H1 (cell line): ENCODE data around the gene NELL2. TPM values are rescaled to one million over a fixed set of nuclear protein-coding genes. Genes with fewer than 3 reads are reported as not detected.

ENCODE experiments used
- CTCF ChIA-PET: fragments of 300-600 bp; sonication (Branson Sonifier 250); formaldehyde crosslinking; loops from one replicate; lab custom pipeline; 2021; ENCODE audit not compliant: partially characterized antibody; lab: Charles Lee
- POLR2A ChIA-PET: fragments of 300-600 bp; sonication (Branson Sonifier 250); formaldehyde crosslinking; loops from one replicate; lab custom pipeline; 2021; ENCODE audit warnings: inconsistent platforms; ENCODE audit not compliant: partially characterized antibody; lab: Charles Lee
- DNase-seq, 2 experiments: peaks; one replicate each; pipeline versions ENCODE4 v3.0.0 to v3.0.0-alpha.2; 2010 to 2022; ENCODE audit warnings: low spot score in 2 of 2, low read depth in 1 of 2, mixed read lengths in 1 of 2
- FAIRE-seq: peaks from 2 replicates; lab custom pipeline; 2011; peaks lifted over from hg19 to GRCh38; lab: Jason Lieb, UNC
- H2AFZ ChIP-seq: 2 replicates; pipeline ENCODE4 v1.8.1; 2012; ENCODE audit warnings: low read length, inconsistent platforms
- H2AK5ac ChIP-seq: 2 replicates; pipeline ENCODE4 v1.6.1; 2013; ENCODE audit warnings: low read depth, low read length
- H2BK120ac ChIP-seq: replicated peaks from 2 replicates; pipeline ENCODE3; 2013; ENCODE audit warnings: low read depth, low read length, inconsistent platforms
- H2BK12ac ChIP-seq: 2 replicates; pipeline ENCODE4 v1.6.1; 2013; ENCODE audit warnings: low read depth, low read length
- H2BK15ac ChIP-seq: 2 replicates; pipeline ENCODE4 v1.6.1; 2013; ENCODE audit warnings: low read length
- H2BK20ac ChIP-seq: 2 replicates; pipeline ENCODE4 v1.6.1; 2013; ENCODE audit warnings: low read length
- H2BK5ac ChIP-seq: 2 replicates; pipeline ENCODE4 v1.6.1; 2013; ENCODE audit warnings: low read depth, low read length
- H3K14ac ChIP-seq: 2 replicates; pipeline ENCODE4 v1.6.1; 2013; ENCODE audit warnings: inconsistent platforms; ENCODE audit not compliant: insufficient read length
- H3K18ac ChIP-seq: 2 replicates; pipeline ENCODE4 v1.6.1; 2013; ENCODE audit warnings: low read length; ENCODE audit errors: extremely low read depth
- H3K23ac ChIP-seq: 2 replicates; pipeline ENCODE4 v1.6.1; 2013; ENCODE audit warnings: inconsistent platforms; ENCODE audit not compliant: insufficient read length
- H3K23me2 ChIP-seq: 2 replicates; pipeline ENCODE4 v1.6.1; 2013; ENCODE audit warnings: low read depth, low read length
- H3K27ac ChIP-seq: 2 replicates; pipeline ENCODE4 v1.6.1; 2011; ENCODE audit warnings: low read depth, low read length, inconsistent platforms
- H3K27me3 ChIP-seq, 4 experiments: replicated peaks in 1 of 4; 1 replicate in 1 of 4; 2 replicates in 3 of 4; pipeline versions ENCODE4 v1.6.1 to v1.8.1; 2011 to 2013; ENCODE audit warnings: low read length in 3 of 4, mild to moderate bottlenecking in 3 of 4, inconsistent platforms in 2 of 4, mixed read lengths in 2 of 4, moderate library complexity in 1 of 4; ENCODE audit not compliant: control insufficient read depth in 3 of 4, insufficient read depth in 3 of 4; ENCODE audit errors: extremely low read depth in 1 of 4
- H3K36me3 ChIP-seq, 4 experiments: 2 replicates each; pipeline versions ENCODE4 v1.6.1 to v1.8.1; 2011 to 2013; ENCODE audit warnings: mild to moderate bottlenecking in 4 of 4, low read length in 3 of 4, moderate library complexity in 2 of 4, control low read depth in 1 of 4, inconsistent platforms in 1 of 4; ENCODE audit not compliant: insufficient read depth in 4 of 4, control insufficient read depth in 2 of 4
- H3K4ac ChIP-seq: replicated peaks from 2 replicates; pipeline ENCODE3; 2013; ENCODE audit warnings: low read length, low read depth, mixed read lengths, inconsistent platforms; ENCODE audit not compliant: insufficient read length
- H3K4me1 ChIP-seq, 4 experiments: replicated peaks in 1 of 4; 1 replicate in 1 of 4; 2 replicates in 3 of 4; pipeline versions ENCODE4 v1.6.1 to v1.8.1; 2011 to 2013; ENCODE audit warnings: low read length in 3 of 4, inconsistent platforms in 2 of 4, mixed read lengths in 1 of 4; ENCODE audit not compliant: insufficient read depth in 4 of 4, control insufficient read depth in 3 of 4
- H3K4me2 ChIP-seq, 2 experiments: 2 replicates each; pipeline versions ENCODE4 v1.6.1 to v1.8.1; 2011 to 2013; ENCODE audit warnings: low read depth in 2 of 2, low read length in 2 of 2, control low read depth in 1 of 2, inconsistent platforms in 1 of 2, mild to moderate bottlenecking in 1 of 2; ENCODE audit not compliant: insufficient read depth in 1 of 2
- H3K4me3 ChIP-seq, 4 experiments: fragments of 200-600, 300-600 bp in 1 of 4; sonication (generic), shearing (Covaris generic), sonication (Bioruptor Twin) in 1 of 4; 2 replicates each; pipeline versions ENCODE4 v1.5.1 to v1.8.1; 2011 to 2016; ENCODE audit warnings: low read length in 4 of 4, low read depth in 3 of 4, control low read depth in 2 of 4, inconsistent platforms in 2 of 4, mild to moderate bottlenecking in 2 of 4, mixed read lengths in 1 of 4, moderate library complexity in 1 of 4; ENCODE audit not compliant: insufficient read depth in 2 of 4; ENCODE audit errors: extremely low read depth in 1 of 4
- H3K56ac ChIP-seq: replicated peaks from 2 replicates; pipeline ENCODE3; 2013; ENCODE audit warnings: low read depth, mild to moderate bottlenecking, mixed read lengths, low read length, inconsistent platforms; ENCODE audit not compliant: insufficient read length
- H3K79me1 ChIP-seq: 2 replicates; pipeline ENCODE4 v1.6.1; 2013; ENCODE audit warnings: low read depth, low read length, control low read depth
- H3K79me2 ChIP-seq, 2 experiments: 2 replicates each; pipeline versions ENCODE4 v1.6.1 to v1.8.1; 2012 to 2013; ENCODE audit warnings: low read length in 2 of 2, mild to moderate bottlenecking in 2 of 2, inconsistent platforms in 1 of 2; ENCODE audit not compliant: insufficient read depth in 2 of 2, control insufficient read depth in 1 of 2
- H3K9ac ChIP-seq, 4 experiments: replicated peaks in 1 of 4; 1 replicate in 1 of 4; 2 replicates in 3 of 4; pipeline versions ENCODE4 v1.6.1 to v1.8.1; 2011 to 2013; ENCODE audit warnings: low read depth in 3 of 4, low read length in 3 of 4, control low read depth in 2 of 4, mild to moderate bottlenecking in 2 of 4, moderate library complexity in 2 of 4, inconsistent platforms in 1 of 4; ENCODE audit errors: extremely low read depth in 1 of 4
- H3K9me3 ChIP-seq, 2 experiments: 2 replicates each; pipeline versions ENCODE4 v1.6.1 to v1.8.1; 2012 to 2013; ENCODE audit warnings: mild to moderate bottlenecking in 2 of 2, moderate library complexity in 2 of 2, control low read depth in 1 of 2, inconsistent platforms in 1 of 2, low read depth in 1 of 2, low read length in 1 of 2, mixed read lengths in 1 of 2; ENCODE audit not compliant: insufficient read depth in 2 of 2
- H4K20me1 ChIP-seq, 2 experiments: replicated peaks in 1 of 2; 2 replicates each; pipeline versions ENCODE3 to v1.8.1; 2011 to 2013; ENCODE audit warnings: inconsistent platforms in 2 of 2, low read length in 2 of 2, mild to moderate bottlenecking in 1 of 2; ENCODE audit not compliant: insufficient read depth in 2 of 2, control insufficient read depth in 1 of 2
- H4K5ac ChIP-seq: 2 replicates; pipeline ENCODE4 v1.6.1; 2013; ENCODE audit warnings: low read length, low read depth, mixed read lengths, inconsistent platforms; ENCODE audit not compliant: insufficient read length
- H4K8ac ChIP-seq: 2 replicates; pipeline ENCODE4 v1.8.0; 2013; ENCODE audit warnings: mild to moderate bottlenecking, moderate library complexity, low read length, inconsistent platforms; ENCODE audit not compliant: insufficient read depth; ENCODE audit errors: extremely low read depth
- H4K91ac ChIP-seq: replicated peaks from 2 replicates; pipeline ENCODE3; 2013; ENCODE audit warnings: low read length, mixed read lengths, inconsistent platforms; ENCODE audit not compliant: insufficient read length
- BACH1 ChIP-seq: IDR thresholded peaks from 2 replicates; pipeline ENCODE4 v1.6.1; 2012; ENCODE audit warnings: low read length, improper control_type of control experiment
- BRCA1 ChIP-seq: IDR thresholded peaks from 2 replicates; pipeline ENCODE4 v1.6.1; 2012; ENCODE audit warnings: low read depth, low read length, improper control_type of control experiment
- CHD2 ChIP-seq: IDR thresholded peaks from 2 replicates; pipeline ENCODE4 v1.6.1; 2012; ENCODE audit warnings: low read length, improper control_type of control experiment
- EZH2 ChIP-seq: fragments of 200-600 bp; sonication (generic); IDR thresholded peaks from 2 replicates; pipeline ENCODE4 v1.7.1; 2012; ENCODE audit warnings: low read depth, mild to moderate bottlenecking, moderate library complexity, low read length, inconsistent platforms; ENCODE audit not compliant: severe bottlenecking
- FOSL1 ChIP-seq: IDR thresholded peaks from 2 replicates; pipeline ENCODE4 v1.6.1; 2011; ENCODE audit warnings: mild to moderate bottlenecking, low read depth, low read length, moderate library complexity; ENCODE audit not compliant: insufficient read depth
- HDAC2 ChIP-seq, 2 experiments: fragments of 300-600 bp in 1 of 2; sonication (generic) in 1 of 2; IDR thresholded peaks; 2 replicates each; pipeline ENCODE4 v1.6.1; 2011 to 2012; ENCODE audit warnings: low read depth in 2 of 2, low read length in 2 of 2, mild to moderate bottlenecking in 2 of 2, moderate library complexity in 2 of 2, borderline replicate concordance in 1 of 2, inconsistent platforms in 1 of 2
- HDAC6 ChIP-seq: IDR thresholded peaks from one replicate; pipeline ENCODE4 v1.7.1; 2012; ENCODE audit warnings: low read depth, mild to moderate bottlenecking, inconsistent platforms, low read length, moderate library complexity
- MAFK ChIP-seq: IDR thresholded peaks from 2 replicates; pipeline ENCODE4 v1.6.1; 2012; ENCODE audit warnings: low read depth, mild to moderate bottlenecking, improper control_type of control experiment, low read length
- POLR2A ChIP-seq, 2 experiments: IDR thresholded peaks; 1 replicate in 1 of 2; 2 replicates in 1 of 2; pipeline ENCODE4 v1.6.1; 2011; ENCODE audit warnings: low read depth in 2 of 2, low read length in 2 of 2, mild to moderate bottlenecking in 2 of 2; ENCODE audit errors: control extremely low read depth in 1 of 2
- POLR2AphosphoS5 ChIP-seq: IDR thresholded peaks from 2 replicates; pipeline ENCODE4 v1.6.1; 2011; ENCODE audit warnings: low read depth, low read length
- SAP30 ChIP-seq: fragments of 300-600 bp; sonication (generic); IDR thresholded peaks from 2 replicates; pipeline ENCODE4 v1.7.1; 2012; ENCODE audit warnings: low read length, moderate library complexity, mild to moderate bottlenecking, inconsistent platforms; ENCODE audit not compliant: insufficient read depth, insufficient replicate concordance
- SIX5 ChIP-seq: IDR thresholded peaks from 2 replicates; pipeline ENCODE4 v1.6.1; 2011; ENCODE audit warnings: mild to moderate bottlenecking, low read depth, low read length
- SP1 ChIP-seq: IDR thresholded peaks from 2 replicates; pipeline ENCODE4 v1.6.1; 2011; ENCODE audit warnings: low read depth, low read length
- WGBS, 2 experiments: shearing (Covaris generic) in 1 of 2; methylation state at CpG; one replicate each; pipeline versions ENCODE4 v1.1.6 to v1.1.7; 2013 to 2015; ENCODE audit warnings: low lambda C conversion rate in 2 of 2, mixed read lengths in 2 of 2, inconsistent platforms in 1 of 2, low coverage in 1 of 2, missing lambda C conversion rate in 1 of 2; ENCODE audit not compliant: insufficient replicate concordance in 2 of 2, insufficient coverage in 1 of 2, insufficient read length in 1 of 2; ENCODE audit errors: extremely low coverage in 1 of 2, missing lambda C conversion rate in 1 of 2; 5-methylcytosine and 5-hydroxymethylcytosine counted together
- polyA plus RNA-seq, 7 experiments: library from polyadenylated mRNA; depleted of rRNA in 3 of 7; stranded (reverse) in 5 of 7; unstranded in 2 of 7; fragments of >200 nt in 5 of 7; fragments of 200-250 nt in 2 of 7; gene quantifications; 1 replicate in 5 of 7; 2 replicates in 1 of 7; 4 replicates in 1 of 7; pipeline versions ENCODE4 v1.2.1 to v1.2.3, GENCODE V29; 2011 to 2013; ENCODE audit warnings: missing spikeins in 2 of 7, mixed read lengths in 2 of 7
- total RNA-seq: library from RNA; stranded (reverse); fragmentation: NEBNext Ultra II Directional; extraction: Animal tissue kit (Norgen Biotek cat#: 25700); gene quantifications from 2 replicates; pipeline ENCODE4 v1.2.1, GENCODE V29; 2021

NELL2 gene
- total and polyA plus RNA-seq, 2 of the 8 experiments (the other 6 are each of a cell fraction or from before 2014, with no cell fraction given): 54.2 to 56.8 TPM

- H3K79me2 ChIP-seq: no peaks in the 10 kb centered on the region
- no peak for FAIRE-seq
Observed at GRCh38 chr12:44667461-44667860, 208.7 kb downstream of the NELL2 start.

More at GRCh38 chr12:44667461-44667860, 208.7 kb downstream of the NELL2 start:
- no peak overlapping the region for H4K5ac ChIP-seq
- no peaks in the 10 kb centered on the region for H3K27me3 ChIP-seq
- no peak overlapping the region for H4K8ac ChIP-seq
- no peaks in the 10 kb centered on the region for H3K4me1 ChIP-seq
- no peak overlapping the region for H2BK12ac ChIP-seq
- peaks cover 0 to 2% of the 10 kb centered on the region in 2 experiments; a peak in 2 of 4 replicates for H3K9me3 ChIP-seq
- H3K23ac ChIP-seq: no peak overlapping the region
- H4K91ac ChIP-seq: no peak overlapping the region
- H2BK5ac ChIP-seq: no peak overlapping the region
- no peak overlapping the region for H3K4me3 ChIP-seq
- H2AK5ac ChIP-seq: no peak overlapping the region
- no peaks in the 10 kb centered on the region for H4K20me1 ChIP-seq
- WGBS, 2 experiments: 79% methylated on average over 4 of the region's 4 CpGs; no CpG with 5 or more reads in 1 of the 2 experiments
- ChIA-PET CTCF (no interaction called here), POLR2A (no interaction called here)
- TF ChIP-seq BRCA1: no peak
- TF ChIP-seq CHD2: no peak
- no peak for TF ChIP-seq FOSL1
- no peak for TF ChIP-seq MAFK
- no peak for TF ChIP-seq POLR2AphosphoS5
- TF ChIP-seq HDAC2 (IDR thresholded peaks at IDR 0.05; ENCODE audit: borderline replicate concordance in 1 of 2, low read depth in 2 of 2, low read length in 2 of 2): no peak
- no peak for TF ChIP-seq SIX5
- no peak for TF ChIP-seq SAP30
- no peak for TF ChIP-seq SP1
- TF ChIP-seq BACH1: no peak
- TF ChIP-seq POLR2A (IDR thresholded peaks at IDR 0.05; ENCODE audit: control extremely low read depth in 1 of 2, low read depth in 2 of 2, low read length in 2 of 2): no peak
- TF ChIP-seq EZH2: no peak
- TF ChIP-seq HDAC6: no peak
- H2BK15ac ChIP-seq: no peak overlapping the region
- no peak overlapping the region for H3K4ac ChIP-seq
- H3K23me2 ChIP-seq: no peaks in the 10 kb centered on the region
- no peak overlapping the region for H2BK120ac ChIP-seq
- no peak overlapping the region for H2AFZ ChIP-seq
- H3K27ac ChIP-seq: no peak overlapping the region
- no peak for DNase-seq
- H3K56ac ChIP-seq: no peak overlapping the region
- H3K18ac ChIP-seq: no peak overlapping the region
- peaks cover 2% of the 10 kb centered on the region for H3K79me1 ChIP-seq
- no peak overlapping the region for H3K9ac ChIP-seq
- no peaks in the 10 kb centered on the region for H3K36me3 ChIP-seq
- H3K14ac ChIP-seq: no peak overlapping the region
- no peak overlapping the region for H2BK20ac ChIP-seq
- no peak overlapping the region for H3K4me2 ChIP-seq
